Cerebellar nuclear complex (tissue), 1 donor: ENCODE results near the gene FBXO8.

ENCODE experiments used
- DNase-seq, 2 experiments: peaks; one replicate each; lab custom pipeline; 2025; lab: John Stamatoyannopoulos, UW

The FBXO8 gene

DNA sequence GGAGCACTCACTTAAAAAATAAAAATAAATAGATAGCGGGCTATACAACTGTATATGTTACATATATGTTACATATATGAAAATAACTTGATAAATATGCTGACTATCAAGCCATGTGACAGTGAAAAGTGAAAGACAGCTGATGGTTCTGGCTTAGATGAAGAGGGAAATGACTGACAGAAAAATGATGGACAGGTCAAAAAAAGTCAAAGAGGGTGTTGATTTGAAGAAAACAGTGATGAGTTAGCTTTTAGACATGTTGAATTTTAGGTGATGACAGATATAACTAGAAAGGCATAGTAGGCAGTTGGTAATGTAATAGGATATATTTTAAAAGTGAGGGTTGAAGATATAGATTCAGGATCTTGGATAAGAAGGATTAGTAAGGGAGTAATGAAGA is 37.8 kb downstream of the FBXO8 start:
- DNase-seq: no peak

DNA sequence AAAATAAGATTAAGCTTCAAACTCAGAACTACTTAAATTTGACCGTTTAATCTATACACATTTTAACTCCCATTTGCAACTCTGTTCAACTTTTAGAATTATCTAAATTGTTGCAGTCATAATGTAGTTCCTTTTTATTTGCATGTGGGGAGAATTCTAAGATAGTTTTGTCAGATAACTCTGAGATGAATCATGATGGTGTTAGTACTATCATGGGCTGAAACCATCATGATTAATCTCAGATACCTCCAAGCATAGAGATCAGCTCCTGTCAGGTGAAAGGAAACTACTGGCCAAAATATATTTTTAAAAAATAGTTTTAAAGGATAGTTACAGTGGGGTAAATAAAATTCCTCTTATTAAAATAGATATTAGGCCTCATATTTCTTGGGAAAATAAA is 39.0 kb downstream of the FBXO8 start:
- DNase-seq: no peak

DNA sequence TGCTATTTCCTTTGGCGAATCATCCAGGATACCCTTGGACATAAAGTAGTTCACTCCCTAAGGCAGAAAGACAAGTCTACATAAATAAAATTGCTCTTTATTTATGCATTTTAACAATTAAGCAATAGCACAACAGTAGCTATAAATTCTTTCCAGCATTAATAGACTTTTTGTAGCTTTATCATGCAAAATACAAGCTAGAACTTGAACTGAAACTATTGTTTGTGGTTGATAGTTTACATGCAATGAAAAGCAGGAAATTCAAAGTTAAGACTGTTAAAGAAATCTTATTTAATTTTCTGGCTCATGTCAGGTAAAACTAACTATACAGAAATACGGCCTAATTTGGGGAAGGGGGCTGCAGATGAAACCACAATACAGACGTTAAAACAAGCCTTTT is 42.3 kb downstream of the FBXO8 start:
- no peak for DNase-seq

DNA sequence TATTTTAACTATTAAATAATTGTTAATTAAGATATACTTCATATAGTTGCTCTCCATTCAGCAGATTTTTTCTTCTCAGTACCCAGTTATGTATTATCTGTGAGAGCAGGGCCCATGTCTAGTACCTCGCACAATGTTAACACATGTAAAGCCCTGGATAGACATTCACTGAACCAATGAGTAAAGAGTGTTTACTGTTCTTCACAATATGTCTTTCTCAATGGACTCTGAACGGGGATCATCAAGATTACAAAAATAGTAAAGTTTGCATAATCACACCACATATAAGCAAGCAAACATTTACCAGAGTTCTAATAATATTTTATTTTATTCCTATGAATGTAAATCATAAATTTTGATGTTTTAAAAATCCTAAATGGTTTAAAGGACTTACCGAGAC is 47.1 kb downstream of the FBXO8 start:
- no peak for DNase-seq

- DNase-seq: no peak
These were observed 52.8 kb downstream of the FBXO8 start for GRCh38 chr4:174230680-174231079.

DNA sequence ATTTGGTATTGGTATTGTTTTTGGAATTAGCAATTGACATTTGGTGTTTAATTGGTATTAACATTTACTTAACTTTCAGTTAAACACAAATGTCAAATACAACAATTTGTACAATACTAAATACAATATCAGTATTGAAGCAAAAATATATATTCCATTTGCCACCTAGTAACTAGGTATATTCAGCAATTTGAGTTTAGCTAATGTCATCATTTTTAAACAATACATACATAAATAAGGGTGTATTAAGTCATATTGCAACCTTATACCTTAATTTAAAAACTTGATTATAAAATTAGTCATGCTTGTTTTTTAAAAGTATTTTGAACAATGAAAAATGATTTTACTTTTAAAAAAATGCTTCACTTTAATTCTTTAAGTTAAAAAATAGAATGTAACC is 53.3 kb downstream of the FBXO8 start:
- DNase-seq: no peak

DNA sequence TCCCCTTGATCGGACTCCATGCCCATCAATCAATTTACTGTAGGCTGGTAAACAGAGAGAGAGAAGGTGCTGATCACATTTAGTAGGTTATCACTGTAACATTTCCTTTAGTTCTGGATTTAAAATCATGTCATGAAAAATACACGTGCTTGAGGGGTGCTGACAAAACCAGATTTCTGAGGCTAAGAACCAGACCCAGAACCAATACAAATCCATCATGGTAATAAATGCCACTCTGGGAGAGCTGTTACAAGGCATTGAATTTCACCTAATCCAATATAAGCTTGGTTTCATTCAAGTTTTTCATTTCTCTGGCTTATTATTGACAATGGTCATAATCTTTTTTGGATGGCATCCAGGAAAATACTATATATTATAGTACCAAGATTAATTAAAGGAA is 54.5 kb downstream of the FBXO8 start:
- DNase-seq: no peak

DNA sequence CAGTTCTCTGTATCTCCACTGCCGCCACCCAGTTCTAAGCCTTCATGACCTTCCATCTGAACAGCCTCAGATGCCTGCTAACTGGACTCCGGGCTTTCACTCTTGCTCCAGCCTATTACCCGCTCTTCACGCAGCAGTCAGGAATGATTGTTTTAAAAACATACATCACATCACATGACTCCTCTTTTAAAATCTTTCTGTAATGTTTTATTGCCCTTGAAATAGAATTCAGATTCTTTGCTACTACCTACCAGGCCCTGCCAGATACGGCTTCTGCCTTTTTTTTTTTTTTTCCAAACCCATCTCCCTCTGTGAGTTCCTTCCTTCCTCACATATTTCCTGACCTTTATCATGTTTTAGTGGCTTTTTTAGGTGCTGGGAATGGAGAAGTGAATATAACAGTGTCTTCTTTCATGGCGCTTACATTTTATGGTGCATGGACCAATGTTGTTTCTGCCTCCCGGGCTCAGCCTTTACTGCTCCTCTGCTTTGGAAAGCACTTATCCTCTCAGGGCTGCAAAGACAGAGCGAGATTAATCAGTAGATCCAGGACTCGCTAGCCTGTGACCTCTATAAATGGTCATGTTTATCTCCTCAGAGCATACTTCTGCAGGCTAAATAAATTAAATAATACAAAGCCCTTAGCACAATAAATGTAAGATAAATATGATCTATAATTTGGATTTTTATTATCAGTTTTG is 58.0 kb downstream of the FBXO8 start:
- no peak for DNase-seq

- DNase-seq: no peak
These were observed 58.9 kb downstream of the FBXO8 start for GRCh38 chr4:174224550-174224949.

GRCh38 chr4:174222266-174222872 is 61.1 kb downstream of the FBXO8 start:
- DNase-seq: no peak

DNA sequence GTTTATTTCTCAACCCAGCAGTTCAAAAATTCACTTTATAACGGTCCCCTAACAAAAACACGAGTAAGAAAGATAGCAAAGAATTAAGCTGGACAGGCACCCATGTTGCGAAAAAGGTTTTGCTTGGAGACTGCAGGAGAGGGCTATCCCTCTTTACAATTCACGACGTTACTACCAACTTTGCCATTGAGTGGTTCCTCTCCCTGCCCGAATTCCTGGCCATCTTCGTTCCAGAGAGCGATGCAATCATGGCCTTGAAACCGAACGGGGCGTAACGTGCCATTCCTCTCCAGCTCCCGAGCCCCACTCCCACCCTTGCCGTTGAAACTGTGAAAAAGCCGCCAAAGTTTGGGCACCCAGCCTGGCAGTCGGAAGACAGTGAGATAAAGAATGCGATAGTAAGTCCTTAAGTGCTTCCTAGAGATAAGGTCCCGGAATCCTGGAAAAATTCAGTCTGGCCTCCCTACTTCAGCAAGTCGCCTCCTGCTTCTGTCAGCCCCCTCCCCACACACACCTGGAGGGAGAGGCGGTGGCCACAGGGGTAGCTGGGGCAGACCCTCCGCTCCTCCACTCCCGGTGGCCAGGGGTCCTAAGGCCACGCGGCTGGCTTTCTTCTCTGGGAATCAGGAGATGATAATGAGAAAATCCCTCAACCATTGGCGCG is 65.2 kb downstream of the FBXO8 start:
- no peak for DNase-seq

DNA sequence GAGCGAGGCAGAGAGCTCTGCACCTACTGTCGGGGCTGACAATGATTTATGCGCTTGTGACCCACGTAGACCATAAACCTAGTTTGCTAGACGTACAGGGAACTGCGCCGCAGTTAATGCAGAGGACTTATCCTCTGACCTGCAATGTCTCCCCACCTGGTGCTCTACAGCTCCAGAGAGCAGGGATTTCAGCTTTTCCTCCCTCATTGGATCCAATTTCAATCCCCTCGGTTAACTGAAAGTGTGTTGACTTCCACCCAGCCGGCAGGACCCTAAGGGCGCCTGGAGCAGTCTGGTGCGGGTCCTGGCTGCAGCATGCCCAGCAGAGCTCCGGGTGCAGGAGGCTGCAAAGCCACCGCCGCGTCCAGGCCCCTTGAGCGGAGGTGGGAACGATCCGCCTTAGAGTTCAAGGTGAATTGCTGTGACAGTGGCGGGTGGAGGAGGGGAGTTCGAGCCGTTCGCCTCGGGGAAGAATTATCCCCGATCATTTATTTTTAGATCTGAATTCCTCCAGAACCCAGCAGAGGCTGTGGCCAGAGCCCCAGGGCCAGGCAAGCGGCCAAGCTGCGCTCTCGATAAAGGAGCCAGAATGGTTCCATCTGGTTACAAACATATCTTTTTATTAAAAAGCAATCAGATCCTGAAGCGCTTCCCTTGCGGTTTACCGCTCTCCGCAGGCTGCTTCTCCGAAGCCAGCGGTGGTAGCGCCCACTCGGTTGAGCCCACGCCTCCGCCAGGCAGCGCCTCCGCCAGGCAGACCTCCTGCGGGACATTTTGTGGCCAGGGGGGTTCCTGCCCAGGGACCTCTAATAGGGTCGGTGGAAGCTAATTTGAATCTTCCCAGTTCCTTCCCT is 66.0 kb downstream of the FBXO8 start:
- DNase-seq: no peak

DNA sequence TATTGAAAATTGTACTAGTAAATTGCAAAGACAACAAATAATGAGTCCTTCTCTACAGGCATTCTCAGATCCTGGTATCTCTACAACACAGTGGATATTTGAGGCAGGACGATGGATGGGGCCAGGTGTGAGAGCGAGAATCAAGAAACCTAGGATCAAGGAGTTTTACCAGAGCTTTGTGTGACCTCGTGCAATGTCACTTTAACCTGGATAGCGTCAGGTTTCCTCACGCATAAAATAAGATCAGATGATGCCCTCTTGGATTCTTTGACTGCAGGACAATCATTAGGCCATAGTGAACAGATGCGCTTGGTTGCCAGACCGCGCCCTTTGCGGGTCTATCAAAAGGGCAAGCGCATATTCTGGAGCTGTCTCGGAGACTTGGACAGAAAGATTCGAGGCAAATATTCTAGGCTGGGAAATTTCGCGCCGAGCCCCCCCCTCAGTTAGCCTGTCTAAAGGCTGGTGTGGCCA is 66.6 kb downstream of the FBXO8 start:
- no peak for DNase-seq

- DNase-seq: no peak
These were observed 67.3 kb downstream of the FBXO8 start for GRCh38 chr4:174215961-174216680.

DNA sequence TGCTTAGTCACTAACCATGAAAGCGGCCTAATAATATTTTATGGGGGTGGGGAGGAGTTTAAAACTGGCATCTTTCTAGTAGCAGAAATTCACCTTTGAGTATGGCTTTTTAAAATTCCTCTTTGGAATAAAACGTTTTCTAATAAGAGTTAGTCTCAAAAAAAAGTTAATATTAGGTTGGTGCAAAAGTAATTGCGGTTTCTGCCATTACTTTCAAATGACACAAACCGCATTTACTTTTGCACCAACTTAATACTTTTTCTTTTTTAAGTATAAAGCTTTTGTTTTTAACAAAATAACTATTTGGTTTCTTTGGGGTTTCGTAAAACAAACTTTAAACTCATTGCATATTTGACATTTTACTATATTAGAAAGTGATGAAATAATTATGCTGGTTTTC is 68.4 kb downstream of the FBXO8 start:
- DNase-seq: no peak

- no peak for DNase-seq
These were observed 69.2 kb downstream of the FBXO8 start for GRCh38 chr4:174214101-174214878.

DNA sequence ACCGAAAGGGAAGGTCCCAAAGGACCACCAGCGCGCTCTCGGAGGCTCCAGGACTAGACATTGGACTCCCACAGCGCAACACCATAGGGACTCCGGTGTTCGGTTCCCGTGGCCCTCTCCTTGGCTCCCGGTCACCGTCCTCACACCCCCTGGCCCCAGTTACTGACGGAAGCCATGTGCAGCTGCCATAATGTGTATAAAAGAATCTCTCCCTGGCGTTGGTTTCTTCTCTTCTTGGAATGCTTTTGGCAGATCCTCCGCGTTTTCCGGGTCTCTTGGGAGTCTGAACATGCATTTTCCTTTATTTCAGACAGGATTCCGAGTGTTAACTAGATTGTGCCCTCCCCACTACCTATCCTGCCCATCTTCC is 69.8 kb downstream of the FBXO8 start:
- no peak for DNase-seq

DNA sequence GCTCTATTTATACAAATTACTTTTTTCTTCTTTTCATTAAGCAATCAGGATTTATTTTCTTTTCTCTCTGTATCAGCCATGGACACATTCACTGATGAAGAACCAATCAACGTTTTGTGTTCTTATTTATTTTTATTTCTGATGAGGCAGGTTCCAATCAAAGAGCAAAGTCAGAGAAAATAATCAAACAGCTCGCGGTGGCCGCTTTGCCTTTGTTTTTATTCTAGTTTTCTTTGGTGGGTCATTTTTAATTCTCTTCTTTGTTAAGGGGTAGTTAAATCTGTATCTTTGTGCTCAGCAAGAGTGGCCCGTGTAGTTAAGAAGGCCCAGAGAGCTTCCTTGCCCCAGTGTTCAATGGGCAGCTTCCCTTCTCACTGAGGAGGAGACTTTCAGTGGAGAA is 71.4 kb downstream of the FBXO8 start:
- no peak for DNase-seq

- no peak for DNase-seq
These were observed 71.8 kb downstream of the FBXO8 start for GRCh38 chr4:174211622-174212044.

- no peak for DNase-seq
These were observed 72.4 kb downstream of the FBXO8 start for GRCh38 chr4:174210952-174211490.

DNA sequence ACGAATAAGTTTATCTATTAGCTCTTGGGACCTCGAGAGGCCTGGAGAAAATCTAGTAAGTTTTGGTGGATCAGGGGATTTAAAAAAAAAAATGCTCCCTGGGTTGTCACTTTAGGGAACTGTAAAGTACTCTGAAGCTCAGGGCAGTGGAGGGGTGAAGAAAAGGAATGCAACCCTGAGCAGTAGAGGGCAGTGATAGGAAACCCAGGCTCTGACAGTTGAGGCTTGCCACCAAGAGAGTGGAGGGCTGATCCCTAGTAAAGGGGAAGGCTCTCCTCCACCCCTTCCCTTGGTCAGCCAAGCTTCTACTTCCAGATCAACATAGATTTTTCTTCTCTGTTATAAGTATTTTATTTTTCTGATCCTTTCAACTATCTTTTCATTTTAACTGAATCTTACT is 73.1 kb downstream of the FBXO8 start:
- DNase-seq: no peak
